GM10248 (cell line): ENCODE results near the gene FBL.
"Not testable (repeated sequence)": the region's sequence is repeated elsewhere in the genome, so short reads cannot be mapped to it uniquely, and the experiment has no call there.

Experiments
- CTCF ChIA-PET: fragments of 300-600 bp; sonication (Branson Sonifier 250); formaldehyde crosslinking; extraction: SDS; loops from one replicate; lab custom pipeline; 2021; ENCODE audit warnings: antibody characterized with exemption; lab: Yijun Ruan, JAX
- POLR2A ChIA-PET: fragments of 350-650 bp; sonication (Branson Sonifier 250); formaldehyde crosslinking; extraction: SDS; loops from one replicate; lab custom pipeline; 2020; ENCODE audit warnings: antibody characterized with exemption; lab: Yijun Ruan, JAX
- DNase-seq: peaks from one replicate; pipeline ENCODE4 v3.0.0; 2012; ENCODE audit errors: extremely low spot score
- CTCF ChIP-seq: IDR thresholded peaks from 2 replicates; pipeline ENCODE4 v1.5.1; 2012; ENCODE audit warnings: mild to moderate bottlenecking, low read depth; ENCODE audit errors: extremely low read depth, missing control alignments, control extremely low read depth

Gene FBL

DNA sequence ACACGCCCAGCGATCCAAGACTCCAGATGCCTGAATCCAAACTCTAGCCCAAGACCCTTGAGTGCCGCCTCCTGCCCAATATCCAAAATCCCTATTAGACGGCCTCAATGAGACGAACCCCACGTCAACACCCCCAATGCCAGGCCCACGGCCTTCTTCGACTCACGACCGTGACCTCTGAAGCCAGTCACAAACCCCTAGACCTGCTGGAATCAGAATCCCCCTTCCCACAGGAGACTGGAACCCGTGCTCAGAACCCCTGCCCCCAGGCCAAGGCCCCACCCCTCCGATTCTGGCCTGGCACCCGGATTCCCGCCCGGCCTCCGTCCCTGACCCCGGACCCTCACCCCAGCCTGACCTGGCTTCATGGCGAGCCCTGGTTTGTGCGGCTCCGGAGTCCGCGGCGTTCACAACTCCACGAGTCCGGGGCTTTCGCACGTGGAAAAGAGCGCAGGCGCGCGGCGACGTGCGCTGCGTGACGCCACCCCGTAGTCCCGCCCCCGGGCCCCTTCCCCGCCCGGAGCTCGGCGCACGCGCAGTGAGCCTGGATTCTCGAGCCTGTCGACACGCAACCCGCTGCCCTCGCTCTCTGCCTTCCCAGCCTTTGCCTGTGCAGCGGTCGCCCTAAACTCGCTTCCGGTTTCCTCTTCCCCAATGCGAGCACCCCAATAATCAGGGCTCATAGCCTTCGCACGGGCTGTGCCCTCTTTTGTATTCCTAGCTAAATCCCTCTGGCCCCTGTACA lies at the start of gene FBL:
Gene FBL, minus strand, starts transcription at position 447 of the 745 bp plus-strand sequence. Its CDS starts 79 bp downstream, at position 368.
- ChIA-PET POLR2A (interaction anchor here (1.0 to 2.2 kb wide), 2 partner anchors 12 to 31 kb away, joined by 4 to 11 read pairs; partner anchors contain the start of gene DYRK1B), CTCF (interaction anchor here (1.1 to 6.9 kb wide), 13 partner anchors 12 to 312 kb away, joined by 3 to 138 read pairs (median 6); partner anchors contain the start of genes DYRK1B and PSMC4)
- no peak for TF ChIP-seq CTCF
- peak; percentile 99 for DNase-seq

GRCh38 chr19:39895096-39895495 lies 48.9 kb upstream of the FBL start:
- POLR2A ChIA-PET, DNase-seq: not testable (repeated sequence)

DNA sequence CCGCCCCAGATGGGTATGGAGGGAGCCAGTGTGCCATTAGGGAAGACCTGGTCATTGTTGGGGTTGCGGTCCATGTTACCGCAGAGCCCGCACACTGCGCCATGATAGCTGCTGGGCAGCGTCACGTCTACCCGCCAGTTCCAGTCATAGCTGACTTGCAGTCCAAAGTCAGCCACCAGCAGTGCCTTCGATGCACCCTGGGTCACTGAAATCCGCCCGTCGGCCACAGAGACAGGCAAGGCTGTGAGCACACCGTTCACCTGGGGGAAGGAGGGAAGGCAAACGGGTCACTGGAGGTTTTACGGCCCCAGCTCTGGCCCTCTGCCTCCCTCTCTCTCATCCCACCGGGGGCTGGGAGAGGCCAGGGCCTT lies 48.0 kb upstream of the FBL start:
- POLR2A ChIA-PET, CTCF ChIA-PET, DNase-seq: not testable (repeated sequence)

More at GRCh38 chr19:39895096-39895495, 48.9 kb upstream of the FBL start:
- CTCF ChIA-PET = not testable (repeated sequence)

- CTCF ChIA-PET = interaction anchor here (1.4 kb wide), 1 partner anchor 13 kb away, joined by 3 read pairs; no protein-coding TSS in a partner anchor
- POLR2A ChIA-PET, DNase-seq: not testable (repeated sequence)
These were observed 47.4 kb upstream of the FBL start for GRCh38 chr19:39893366-39894235.

- DNase-seq, POLR2A ChIA-PET: not testable (repeated sequence)
- CTCF ChIA-PET = interaction anchor here (1.4 kb wide), 1 partner anchor 14 kb away, joined by 3 read pairs; no protein-coding TSS in a partner anchor
These were observed 46.3 kb upstream of the FBL start for GRCh38 chr19:39892506-39892902.

GRCh38 chr19:39891660-39892505 lies 45.7 kb upstream of the FBL start:
- POLR2A ChIA-PET, CTCF ChIA-PET: not testable (repeated sequence)

DNA sequence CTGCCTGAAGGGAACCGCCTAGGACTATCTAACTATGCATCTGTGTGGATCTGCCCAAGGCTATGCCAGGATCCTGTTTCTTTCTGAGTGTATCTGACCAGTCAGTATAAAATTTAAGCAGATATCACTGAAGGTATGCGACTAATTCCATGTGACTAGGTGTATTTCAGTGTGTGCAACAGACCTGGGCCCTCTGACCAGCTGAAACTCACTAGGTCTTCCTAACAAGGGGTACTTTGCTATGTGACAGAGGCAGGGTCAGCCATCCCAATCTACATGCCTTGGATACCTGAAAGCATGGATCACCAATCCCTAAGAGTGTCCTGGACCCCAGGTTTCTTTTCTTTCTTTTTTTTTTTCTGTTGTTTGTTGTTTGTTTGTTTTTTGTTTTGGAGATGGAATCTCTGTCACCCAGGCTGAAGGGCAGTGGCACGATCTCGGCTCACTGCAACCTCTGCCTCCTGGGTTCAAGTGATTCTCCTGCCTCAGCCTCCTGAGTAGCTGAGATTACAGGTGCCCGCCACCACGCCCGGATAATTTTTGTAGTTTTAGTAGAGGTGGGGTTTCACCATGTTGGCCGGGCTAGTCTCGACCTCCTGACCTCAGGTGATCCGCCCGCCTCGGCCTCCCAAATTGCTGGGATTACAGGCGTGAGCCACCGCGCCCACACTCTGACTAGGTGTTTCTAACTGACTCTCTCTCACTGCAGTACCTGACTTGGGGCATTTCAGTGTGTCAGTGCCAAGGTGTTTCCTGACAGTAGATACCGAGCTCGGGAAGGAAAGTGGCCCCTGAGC lies 44.8 kb upstream of the FBL start:
- no peak for TF ChIP-seq CTCF
- DNase-seq = no peak
- ChIA-PET CTCF (no interaction called here), POLR2A (no interaction called here)

More at GRCh38 chr19:39891660-39892505, 45.7 kb upstream of the FBL start:
- not testable (repeated sequence) for DNase-seq

- CTCF ChIA-PET, POLR2A ChIA-PET, DNase-seq: not testable (repeated sequence)
These were observed 43.9 kb upstream of the FBL start for GRCh38 chr19:39889872-39890754.

DNA sequence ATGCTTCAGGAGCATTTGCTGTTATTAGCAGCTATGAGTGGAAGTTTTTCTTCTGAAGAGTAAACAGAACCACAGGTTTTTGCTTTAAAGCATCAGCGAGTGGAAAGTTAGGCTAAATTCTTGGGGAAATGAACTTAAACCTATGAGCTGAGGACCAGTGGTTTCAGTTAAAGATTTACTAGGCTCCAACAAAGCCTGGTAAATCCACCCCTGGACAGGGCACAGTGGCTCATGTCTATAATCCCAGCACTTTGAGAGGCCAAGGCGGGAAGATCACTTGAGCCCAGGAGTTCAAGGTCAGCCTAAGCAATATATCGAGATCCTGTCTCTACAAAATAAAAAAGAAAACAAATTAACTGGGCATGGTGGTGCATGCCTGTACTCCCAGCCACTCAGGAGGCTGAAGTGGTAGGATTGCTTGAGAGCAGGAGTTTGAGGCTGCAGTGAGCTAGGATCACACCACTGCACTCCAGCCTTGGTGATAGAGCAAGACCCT lies 41.3 kb upstream of the FBL start:
- CTCF ChIA-PET, POLR2A ChIA-PET, DNase-seq: not testable (repeated sequence)

DNA sequence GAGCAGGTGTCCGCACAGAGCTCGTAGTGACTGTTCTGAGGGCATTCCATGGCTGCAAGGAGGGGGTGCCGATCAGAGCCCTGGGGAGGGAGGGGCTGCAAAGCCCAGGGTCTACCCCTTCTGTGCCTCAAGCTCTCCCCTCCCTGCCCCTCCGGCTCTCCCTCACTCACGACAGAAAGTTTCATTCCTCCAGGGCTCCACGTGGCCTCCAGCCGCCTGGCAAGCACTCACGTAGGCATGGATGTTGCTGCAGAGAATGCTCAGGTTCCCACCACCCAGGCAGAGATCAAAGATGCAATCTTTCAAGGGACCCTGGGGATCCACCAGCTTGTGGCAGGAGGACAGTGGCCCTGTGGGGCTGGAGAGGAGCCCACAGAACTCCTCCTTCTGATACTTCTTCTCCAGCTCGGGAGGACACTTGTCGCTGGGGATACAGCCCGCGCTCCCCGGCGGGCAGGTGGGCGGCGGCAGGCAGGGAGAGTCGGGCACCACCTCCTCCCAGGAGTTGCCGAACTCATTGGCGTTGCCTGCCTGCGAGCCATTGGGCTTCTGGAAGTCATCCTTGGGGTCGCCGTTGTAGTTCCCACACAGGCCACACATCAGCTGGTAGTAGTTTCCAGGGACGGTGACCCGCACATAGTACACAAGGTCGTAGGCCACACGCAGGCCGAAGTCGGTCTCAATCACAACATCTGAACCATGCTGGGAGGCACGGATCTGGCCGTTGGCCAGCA lies 39.8 kb upstream of the FBL start:
- POLR2A ChIA-PET, CTCF ChIA-PET: not testable (repeated sequence)

GRCh38 chr19:39884721-39885120 lies 38.5 kb upstream of the FBL start:
- CTCF ChIA-PET, DNase-seq, POLR2A ChIA-PET: not testable (repeated sequence)

More for the DNA sequence above, 39.8 kb upstream of the FBL start:
- DNase-seq = not testable (repeated sequence)

GRCh38 chr19:39882645-39883044 lies 36.5 kb upstream of the FBL start:
- POLR2A ChIA-PET, CTCF ChIA-PET, DNase-seq: not testable (repeated sequence)
